K562 (cell line): Measurements from ENCODE around the gene MSTO1. TPM values are rescaled to one million over a fixed set of nuclear protein-coding genes. Genes with fewer than 3 reads are reported as not detected.

Experiments used
- ATAC-seq: fragments of 200-7000 bp; cut with Tn5 transposase; 3 replicates; pipeline ENCODE4 v1.9.1; 2020; ENCODE audit warnings: moderate library complexity
- BruUV-seq: library from RNA; stranded (reverse); fragments of 400-500 nt; replicated peaks from 2 replicates; lab custom pipeline; 2021; lab: Mats Ljungman, UMichigan
- CTCF ChIA-PET: fragments of 300-600 bp; formaldehyde crosslinking; extraction: SDS; loops from one replicate; lab custom pipeline; 2021; ENCODE audit warnings: low intra/inter-chr PET ratio; lab: Yijun Ruan, JAX
- POLR2A ChIA-PET: fragments of 300-600, 350-650 bp; sonication (Branson Sonifier 250); formaldehyde crosslinking; extraction: SDS; loops from one replicate; lab custom pipeline; 2021; ENCODE audit warnings: antibody characterized with exemption, inconsistent platforms; lab: Yijun Ruan, JAX
- DNase-seq, 4 experiments: peaks; one replicate each; pipeline versions ENCODE4 v3.0.0 to v3.0.0-alpha.2; 2011 to 2018; ENCODE audit warnings: low spot score in 3 of 4, mixed read lengths in 3 of 4; ENCODE audit errors: extremely low read depth in 1 of 4
- FAIRE-seq: peaks from 2 replicates; lab custom pipeline; 2011; peaks lifted over from hg19 to GRCh38; lab: Jason Lieb, UNC
- H2AFZ ChIP-seq: 2 replicates; pipeline ENCODE4 v1.6.0; 2011; ENCODE audit warnings: low read depth, low read length, control low read depth, inconsistent platforms
- H3K27ac ChIP-seq: fragments of 200-600 bp; 3 replicates; pipeline ENCODE4 v1.8.0; 2011; ENCODE audit warnings: low read depth, mild to moderate bottlenecking, control low read depth, inconsistent platforms, low read length, moderate library complexity, mixed read lengths; ENCODE audit errors: extremely low read depth
- H3K27me3 ChIP-seq, 2 experiments: fragments of 300-600 bp in 1 of 2; 2 replicates in 1 of 2; 3 replicates in 1 of 2; pipeline versions ENCODE4 v1.6.0 to v1.8.0; 2011; ENCODE audit warnings: inconsistent platforms in 2 of 2, low read length in 2 of 2, mild to moderate bottlenecking in 1 of 2, mixed read lengths in 1 of 2, moderate library complexity in 1 of 2; ENCODE audit not compliant: control insufficient read depth in 2 of 2, insufficient read depth in 2 of 2
- H3K36me3 ChIP-seq: fragments of 300-600 bp; 3 replicates; pipeline ENCODE4 v1.8.0; 2011; ENCODE audit warnings: mild to moderate bottlenecking, low read length, inconsistent platforms; ENCODE audit not compliant: control insufficient read depth, insufficient read depth
- H3K4me1 ChIP-seq, 2 experiments: fragments of 200-600 bp in 1 of 2; replicated peaks in 1 of 2; 2 replicates in 1 of 2; 3 replicates in 1 of 2; pipeline versions ENCODE4 v1.5.1 to v1.8.0; 2011; ENCODE audit warnings: inconsistent platforms in 2 of 2, low read length in 2 of 2, mild to moderate bottlenecking in 1 of 2, mixed read lengths in 1 of 2, moderate library complexity in 1 of 2; ENCODE audit not compliant: control insufficient read depth in 2 of 2, insufficient read depth in 2 of 2
- H3K4me2 ChIP-seq: 2 replicates; pipeline ENCODE4 v1.6.1; 2011; ENCODE audit warnings: low read length, control low read depth, inconsistent platforms, mixed read lengths; ENCODE audit not compliant: insufficient read depth
- H3K4me3 ChIP-seq: fragments of 200-600 bp; sonication (generic), shearing (Covaris generic); 2 replicates; pipeline ENCODE4 v1.5.1; 2016; ENCODE audit warnings: control low read depth, inconsistent platforms
- H3K79me2 ChIP-seq: fragments of 200-600 bp; 3 replicates; pipeline ENCODE4 v1.8.0; 2011; ENCODE audit warnings: low read length, inconsistent platforms; ENCODE audit not compliant: control insufficient read depth, insufficient read depth
- H3K9ac ChIP-seq, 2 experiments: 2 replicates each; pipeline versions ENCODE4 v1.6.0 to v1.6.1; 2011; ENCODE audit warnings: low read depth in 2 of 2, low read length in 2 of 2, control low read depth in 1 of 2, inconsistent platforms in 1 of 2, mild to moderate bottlenecking in 1 of 2, mixed read lengths in 1 of 2; ENCODE audit not compliant: insufficient read depth in 1 of 2
- H3K9me1 ChIP-seq: one replicate; pipeline ENCODE4 v1.6.0; 2011; ENCODE audit warnings: inconsistent platforms, mild to moderate bottlenecking, low read length, moderate library complexity; ENCODE audit not compliant: control insufficient read depth, insufficient read depth
- H3K9me3 ChIP-seq: replicated peaks from 2 replicates; pipeline ENCODE4 v1.5.1; 2011; ENCODE audit warnings: low read depth, low read length, inconsistent platforms; ENCODE audit not compliant: control insufficient read depth, insufficient read depth
- H4K20me1 ChIP-seq: replicated peaks from 2 replicates; pipeline ENCODE4 v1.6.1; 2011; ENCODE audit warnings: low read length, inconsistent platforms, mixed read lengths; ENCODE audit not compliant: control insufficient read depth, insufficient read depth
- CHD1 ChIP-seq: fragments of 200-600 bp; sonication (generic); IDR thresholded peaks from one replicate; pipeline ENCODE4 v1.6.1; 2012; ENCODE audit warnings: mild to moderate bottlenecking, moderate library complexity, low read length, inconsistent platforms
- HLTF ChIP-seq: fragments of 450-650 bp; IDR thresholded peaks from 2 replicates; pipeline ENCODE4 v1.6.1; 2016
- NBN ChIP-seq: fragments of 450-650 bp; IDR thresholded peaks from 2 replicates; pipeline ENCODE4 v1.6.1; 2016; ENCODE audit warnings: low read depth, mild to moderate bottlenecking
- NCOA1 ChIP-seq: fragments of 450-650 bp; IDR thresholded peaks from 2 replicates; pipeline ENCODE4 v1.6.1; 2016; ENCODE audit warnings: low read depth
- RREB1 ChIP-seq: fragments of 250-450 bp; sonication (Bioruptor Pico); IDR thresholded peaks from 2 replicates; pipeline ENCODE4 v1.4.0; 2020
- TFE3 ChIP-seq: fragments of 450-650 bp; formaldehyde crosslinking; IDR thresholded peaks from 2 replicates; pipeline ENCODE4 v1.4.0; 2020; ENCODE audit warnings: mild to moderate bottlenecking, mixed read lengths
- ZNF407 ChIP-seq: fragments of 450-650 bp; IDR thresholded peaks from 2 replicates; pipeline ENCODE4 v1.6.1; 2016; ENCODE audit warnings: low read depth
- WGBS: fragments of 100-300 bp; shearing (Covaris generic); methylation state at CpG from one replicate; pipeline ENCODE4 v1.1.6; 2016; ENCODE audit warnings: low coverage, mixed read lengths; ENCODE audit not compliant: insufficient coverage; ENCODE audit errors: missing lambda C conversion rate; 5-methylcytosine and 5-hydroxymethylcytosine counted together
- in situ Hi-C: fragments of 300-500 bp; cut with MboI; formaldehyde crosslinking; loops from 4 replicates; pipeline ENCODE4 v1.15.0; 2018; ENCODE audit warnings: inconsistent platforms, mixed read lengths
- intact Hi-C: fragments of 100-400 bp; cut with micrococcal nuclease; formaldehyde crosslinking; loops from 2 replicates; pipeline ENCODE4 v1.14.2; 2022
- polyA plus RNA-seq, 8 experiments: library from polyadenylated mRNA; depleted of rRNA in 4 of 8; stranded (reverse) in 5 of 8; unstranded in 3 of 8; fragments of >200 nt; fragmentation: Nextera tagmentation in 2 of 8; fragmentation: Illumina TruSeq in 1 of 8; extraction: Ambion mirVana in 2 of 8; extraction: Trizol in 1 of 8; gene quantifications; 2 replicates each; pipeline versions ENCODE4 v1.2.1 to v1.2.3, GENCODE V29; 2011 to 2014; ENCODE audit warnings: inconsistent platforms in 1 of 8, missing spikeins in 1 of 8
- total RNA-seq, 7 experiments: library from RNA; depleted of rRNA in 6 of 7; stranded (reverse); fragments of >200 nt in 6 of 7; fragmentation: Illumina TruSeq in 2 of 7; extraction: Trizol in 2 of 7; gene quantifications; 2 replicates each; pipeline versions ENCODE4 v1.2.1 to v1.2.3, GENCODE V29; 2011 to 2021; ENCODE audit warnings: low replicate concordance in 1 of 7

The MSTO1 gene
- total and polyA plus RNA-seq, 9 of the 15 experiments (the other 6 are each of a cell fraction or from before 2014, with no cell fraction given): 18.8 to 71.1 (median 47.3) TPM

GRCh38 chr1:155622191-155622590, 12.2 kb downstream of the MSTO1 start:
- no TSS peak for BruUV-seq
- FAIRE-seq (no peak), DNase-seq (no peak), ATAC-seq (no peak)
- no peaks in the 10 kb centered on the region; the same call in 1 of the 2 replicates for H3K9me3 ChIP-seq
- no peak overlapping the region for H3K9ac ChIP-seq
- intact Hi-C loops (no loop called here), in situ Hi-C loops (no loop called here)
- no peak overlapping the region for H3K4me2 ChIP-seq
- no peaks in the 10 kb centered on the region for H3K79me2 ChIP-seq
- no peaks in the 10 kb centered on the region for H3K27me3 ChIP-seq
- H3K27ac ChIP-seq: no peak overlapping the region
- H4K20me1 ChIP-seq: no peaks in the 10 kb centered on the region
- POLR2A ChIA-PET: interaction anchor here (1.0 kb wide), 1 partner anchor 13 kb away, joined by 5 read pairs; no protein-coding TSS in a partner anchor
- H3K4me3 ChIP-seq: no peak overlapping the region
- H3K36me3 ChIP-seq: no peaks in the 10 kb centered on the region
- H3K9me1 ChIP-seq: no peaks in the 10 kb centered on the region
- H2AFZ ChIP-seq: no peak overlapping the region
- H3K4me1 ChIP-seq: no peaks in the 10 kb centered on the region
- WGBS: 4% methylated on average over 2 of the region's 2 CpGs
- CTCF ChIA-PET: no interaction called here
- TF ChIP-seq CHD1: no peak
- TF ChIP-seq HLTF: no peak
- TF ChIP-seq TFE3 (CRISPR knock-in tag): no peak
- no peak for TF ChIP-seq NCOA1
- no peak for TF ChIP-seq ZNF407
- no peak for TF ChIP-seq RREB1 (CRISPR knock-in tag)
- TF ChIP-seq NBN: no peak
